IMR-90 (cell line): Measurements from ENCODE around the gene FRMD1. TPM values are rescaled to one million over a fixed set of nuclear protein-coding genes. Genes with fewer than 3 reads are reported as not detected.

ENCODE experiments used
- ATAC-seq: fragments of 200-7000 bp; cut with Tn5 transposase; 2 replicates; pipeline ENCODE4 v1.9.1; 2020; ENCODE audit warnings: low read depth, mild to moderate bottlenecking, moderate library complexity
- BruUV-seq: library from RNA; stranded (reverse); fragments of 400-500 nt; replicated peaks from 2 replicates; lab custom pipeline; 2021; lab: Mats Ljungman, UMichigan
- CTCF ChIA-PET: fragments of 300-600 bp; formaldehyde crosslinking; extraction: SDS; loops from one replicate; lab custom pipeline; 2021; ENCODE audit warnings: antibody characterized with exemption; lab: Yijun Ruan, JAX
- POLR2A ChIA-PET: fragments of 300-600 bp; sonication (Branson Sonifier 250); formaldehyde crosslinking; loops from one replicate; lab custom pipeline; 2022; ENCODE audit warnings: antibody characterized with exemption; ENCODE audit not compliant: unreplicated experiment; lab: Charles Lee
- DNase-seq: peaks from one replicate; pipeline ENCODE4 v3.0.0; 2013
- H2AFZ ChIP-seq: replicated peaks from 2 replicates; pipeline ENCODE3; 2013; ENCODE audit warnings: low read length, mild to moderate bottlenecking; ENCODE audit not compliant: poor library complexity
- H2AK5ac ChIP-seq: 2 replicates; pipeline ENCODE4 v1.6.1; 2013; ENCODE audit warnings: low read depth, low read length, inconsistent platforms
- H2AK9ac ChIP-seq: replicated peaks from 2 replicates; pipeline ENCODE3; 2013; ENCODE audit warnings: mild to moderate bottlenecking, low read depth, low read length, moderate library complexity; ENCODE audit not compliant: poor library complexity
- H2BK120ac ChIP-seq: 2 replicates; pipeline ENCODE4 v1.6.1; 2013; ENCODE audit warnings: low read depth, low read length, inconsistent platforms
- H2BK15ac ChIP-seq: 3 replicates; pipeline ENCODE4 v1.6.1; 2013; ENCODE audit warnings: low read depth, low read length, inconsistent platforms
- H2BK20ac ChIP-seq: 2 replicates; pipeline ENCODE4 v1.6.1; 2013; ENCODE audit warnings: low read depth, mild to moderate bottlenecking, inconsistent platforms, low read length, moderate library complexity
- H2BK5ac ChIP-seq: 2 replicates; pipeline ENCODE4 v1.6.1; 2013; ENCODE audit warnings: mild to moderate bottlenecking, low read depth, low read length, inconsistent platforms; ENCODE audit not compliant: poor library complexity, severe bottlenecking
- H3K14ac ChIP-seq: replicated peaks from 2 replicates; pipeline ENCODE4 v1.6.1; 2013; ENCODE audit warnings: low read depth, low read length, inconsistent platforms
- H3K18ac ChIP-seq: 2 replicates; pipeline ENCODE4 v1.6.1; 2013; ENCODE audit warnings: low read depth, low read length, control low read depth
- H3K23ac ChIP-seq: 2 replicates; pipeline ENCODE4 v1.6.1; 2013; ENCODE audit warnings: low read depth, low read length, inconsistent platforms
- H3K27ac ChIP-seq: 2 replicates; pipeline ENCODE4 v1.5.1; 2013; ENCODE audit warnings: mild to moderate bottlenecking, control low read depth, low read length; ENCODE audit not compliant: insufficient read depth
- H3K27me3 ChIP-seq: 2 replicates; pipeline ENCODE4 v1.6.1; 2013; ENCODE audit warnings: low read length; ENCODE audit not compliant: control insufficient read depth, insufficient read depth
- H3K36me3 ChIP-seq: 2 replicates; pipeline ENCODE4 v1.6.1; 2013; ENCODE audit warnings: low read length, mixed read lengths; ENCODE audit not compliant: control insufficient read depth, insufficient read depth
- H3K4ac ChIP-seq: 2 replicates; pipeline ENCODE4 v1.6.1; 2013; ENCODE audit warnings: low read depth, low read length, inconsistent platforms
- H3K4me1 ChIP-seq: 2 replicates; pipeline ENCODE4 v1.6.1; 2013; ENCODE audit warnings: low read length, mixed read lengths; ENCODE audit not compliant: control insufficient read depth, insufficient read depth
- H3K4me2 ChIP-seq: 2 replicates; pipeline ENCODE4 v1.6.1; 2013; ENCODE audit warnings: low read depth, mild to moderate bottlenecking, control low read depth, low read length, moderate library complexity
- H3K4me3 ChIP-seq: 2 replicates; pipeline ENCODE4 v1.5.1; 2013; ENCODE audit warnings: low read depth, mild to moderate bottlenecking, control low read depth, low read length, moderate library complexity; ENCODE audit not compliant: insufficient read depth
- H3K56ac ChIP-seq: 2 replicates; pipeline ENCODE4 v1.6.1; 2013; ENCODE audit warnings: low read length, inconsistent platforms; ENCODE audit not compliant: insufficient read depth; ENCODE audit errors: extremely low read depth
- H3K79me1 ChIP-seq, 2 experiments: 2 replicates each; pipeline ENCODE4 v1.6.1; 2013; ENCODE audit warnings: low read length in 2 of 2, inconsistent platforms in 1 of 2, low read depth in 1 of 2
- H3K9ac ChIP-seq: 2 replicates; pipeline ENCODE4 v1.6.1; 2013; ENCODE audit warnings: low read depth, low read length, control low read depth
- H3K9me1 ChIP-seq: 2 replicates; pipeline ENCODE4 v1.6.1; 2013; ENCODE audit warnings: low read length, inconsistent platforms; ENCODE audit not compliant: insufficient read depth
- H3K9me3 ChIP-seq: 2 replicates; pipeline ENCODE4 v1.6.1; 2013; ENCODE audit warnings: low read length; ENCODE audit not compliant: control insufficient read depth, insufficient read depth
- H4K20me1 ChIP-seq: 2 replicates; pipeline ENCODE4 v1.6.1; 2013; ENCODE audit warnings: low read length, inconsistent platforms; ENCODE audit not compliant: insufficient read depth
- H4K5ac ChIP-seq: 2 replicates; pipeline ENCODE4 v1.6.1; 2013; ENCODE audit warnings: mild to moderate bottlenecking, low read depth, low read length, control low read depth
- H4K8ac ChIP-seq, 2 experiments: 2 replicates each; pipeline ENCODE4 v1.6.1; 2013; ENCODE audit warnings: low read depth in 2 of 2, low read length in 2 of 2, control low read depth in 1 of 2, inconsistent platforms in 1 of 2
- H4K91ac ChIP-seq: 2 replicates; pipeline ENCODE4 v1.6.1; 2013; ENCODE audit warnings: low read depth, low read length, inconsistent platforms; ENCODE audit not compliant: insufficient read depth
- BHLHE40 ChIP-seq: fragments of 150-350 bp; IDR thresholded peaks from 2 replicates; pipeline ENCODE4 v1.6.1; 2016; ENCODE audit warnings: mild to moderate bottlenecking, low read depth, low read length
- CEBPB ChIP-seq: IDR thresholded peaks from 2 replicates; pipeline ENCODE4 v1.6.1; 2012; ENCODE audit warnings: low read depth, low read length, improper control_type of control experiment
- CHD1 ChIP-seq: IDR thresholded peaks from 2 replicates; pipeline ENCODE4 v1.6.1; 2012; ENCODE audit warnings: low read depth, low read length, improper control_type of control experiment
- ELK1 ChIP-seq: fragments of 150-350 bp; IDR thresholded peaks from 2 replicates; pipeline ENCODE4 v1.6.1; 2016; ENCODE audit warnings: low read depth, mild to moderate bottlenecking, low read length, moderate library complexity, borderline replicate concordance
- FOS ChIP-seq: fragments of 150-350 bp; IDR thresholded peaks from 2 replicates; pipeline ENCODE4 v1.6.1; 2016; ENCODE audit warnings: low read depth, low read length
- MAFK ChIP-seq: IDR thresholded peaks from 2 replicates; pipeline ENCODE4 v1.6.1; 2012; ENCODE audit warnings: low read depth, low read length, improper control_type of control experiment
- MAZ ChIP-seq: IDR thresholded peaks from 2 replicates; pipeline ENCODE4 v1.6.1; 2012; ENCODE audit warnings: low read depth, mild to moderate bottlenecking, low read length, improper control_type of control experiment, moderate library complexity, borderline replicate concordance
- MXI1 ChIP-seq: IDR thresholded peaks from 2 replicates; pipeline ENCODE4 v1.6.1; 2012; ENCODE audit warnings: low read depth, mild to moderate bottlenecking, low read length, moderate library complexity, borderline replicate concordance
- NFE2L2 ChIP-seq: fragments of 150-350 bp; IDR thresholded peaks from 2 replicates; pipeline ENCODE4 v1.6.1; 2016; ENCODE audit warnings: low read depth, mild to moderate bottlenecking, low read length
- POLR2A ChIP-seq: IDR thresholded peaks from 2 replicates; pipeline ENCODE4 v1.6.1; 2012; ENCODE audit warnings: mild to moderate bottlenecking, low read depth, low read length
- RAD21 ChIP-seq: IDR thresholded peaks from 2 replicates; pipeline ENCODE4 v1.6.1; 2012; ENCODE audit warnings: low read length, improper control_type of control experiment
- RCOR1 ChIP-seq: IDR thresholded peaks from 2 replicates; pipeline ENCODE4 v1.6.1; 2012; ENCODE audit warnings: mild to moderate bottlenecking, low read length, improper control_type of control experiment; ENCODE audit not compliant: insufficient replicate concordance
- RFX5 ChIP-seq: IDR thresholded peaks from 2 replicates; pipeline ENCODE4 v1.8.0; 2012; ENCODE audit warnings: low read depth, mild to moderate bottlenecking, low read length, moderate library complexity
- SMC3 ChIP-seq: fragments of 150-350 bp; IDR thresholded peaks from 2 replicates; pipeline ENCODE4 v1.6.1; 2016; ENCODE audit warnings: low read depth, mild to moderate bottlenecking, antibody characterized with exemption, low read length, moderate library complexity
- USF2 ChIP-seq: fragments of 150-350 bp; IDR thresholded peaks from 2 replicates; pipeline ENCODE4 v1.6.1; 2017; ENCODE audit warnings: mild to moderate bottlenecking, antibody characterized with exemption, low read length, low read depth
- WGBS, 2 experiments: methylation state at CpG; one replicate each; pipeline versions ENCODE4 v1.1.5 to v1.1.7; 2013; ENCODE audit warnings: missing lambda C conversion rate in 2 of 2; ENCODE audit not compliant: insufficient read length in 1 of 2; ENCODE audit errors: extremely low coverage in 2 of 2; 5-methylcytosine and 5-hydroxymethylcytosine counted together
- dilution Hi-C: fragments of 300-500 bp; cut with HindIII; formaldehyde crosslinking; loops from one replicate; pipeline ENCODE4 v1.14.3; 2018; ENCODE audit warnings: low sequenced_read_pairs; ENCODE audit not compliant: unreplicated experiment
- in situ Hi-C: fragments of 300-500 bp; cut with MboI; formaldehyde crosslinking; loops from 3 replicates; pipeline ENCODE4 v1.14.3; 2019; ENCODE audit warnings: low sequenced_read_pairs, inconsistent platforms, mixed read lengths
- intact Hi-C: fragments of 100-400 bp; cut with micrococcal nuclease; formaldehyde crosslinking; loops from 2 replicates; pipeline ENCODE4 v1.10.0; 2022
- polyA plus RNA-seq, 3 experiments: library from polyadenylated mRNA; depleted of rRNA; stranded (reverse); fragments of >200 nt; gene quantifications; 2 replicates each; pipeline ENCODE4 v1.2.3, GENCODE V29; 2012; ENCODE audit warnings: low replicate concordance in 1 of 3
- total RNA-seq: library from RNA; depleted of rRNA; stranded (reverse); fragments of >200 nt; gene quantifications from 2 replicates; pipeline ENCODE4 v1.2.3, GENCODE V29; 2012
- TF ChIP-seq, protein P1 (sequence below): conservative IDR thresholded peaks from 2 replicates; pipeline ENCODE4 v1.5.1; 2012; ENCODE audit warnings: mild to moderate bottlenecking, low read depth, low read length, improper control_type of control experiment

Gene FRMD1
- total and polyA plus RNA-seq, 2 of the 4 experiments (the other 2 are of a cell fraction): not detected

DNA sequence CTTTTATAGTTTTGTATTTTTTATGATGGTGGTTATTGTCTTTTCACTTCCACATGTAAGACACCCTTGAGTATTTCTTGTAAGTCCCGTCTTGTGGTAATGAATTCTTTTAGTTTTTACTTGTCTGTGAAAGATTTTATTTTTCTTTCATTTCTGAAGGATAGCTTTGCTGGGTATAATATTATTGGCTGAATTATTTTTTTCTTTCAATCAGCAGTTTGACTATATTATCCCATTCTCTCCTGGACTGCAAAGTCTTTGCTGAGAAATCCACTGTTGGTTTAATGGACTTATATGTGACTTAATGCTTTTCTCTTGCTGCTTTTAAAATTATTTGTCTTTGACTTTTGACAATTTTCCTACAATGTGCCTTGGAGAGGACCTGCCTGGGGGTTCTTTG is 67.7 kb downstream of the FRMD1 start:
- Histone ChIP-seq H2BK5ac (no peak overlapping the region), H3K9ac (no peak overlapping the region), H2BK20ac (no peak overlapping the region), H2BK120ac (no peak overlapping the region), H3K56ac (no peak overlapping the region), H3K4me3 (no peak overlapping the region), H3K23ac (no peak overlapping the region), H3K4ac (no peak overlapping the region), H4K8ac (no peak overlapping the region), H2BK15ac (no peak overlapping the region), H3K9me3 (peaks cover 23% of the 10 kb centered on the region), H3K14ac (no peak overlapping the region), H3K4me2 (no peak overlapping the region), H2AFZ (no peak overlapping the region), H3K9me1 (no peaks in the 10 kb centered on the region), H3K79me1 (no peaks in the 10 kb centered on the region), H4K91ac (no peak overlapping the region), H4K20me1 (no peaks in the 10 kb centered on the region), H2AK5ac (no peak overlapping the region), H3K36me3 (no peaks in the 10 kb centered on the region), H2AK9ac (no peak overlapping the region), H3K18ac (no peak overlapping the region), H4K5ac (no peak overlapping the region), H3K4me1 (no peaks in the 10 kb centered on the region), H3K27me3 (peaks cover 6% of the 10 kb centered on the region), H3K27ac (no peak overlapping the region)
- no peak for ATAC-seq
- intact Hi-C loops (no loop called here), in situ Hi-C loops (no loop called here), dilution Hi-C loops (no loop called here)
- BruUV-seq: no TSS peak
- TF ChIP-seq USF2 (no peak), MAZ (no peak), CHD1 (no peak), MXI1 (no peak), MAFK (no peak), NFE2L2 (no peak), RCOR1 (no peak), FOS (no peak), POLR2A (no peak), SMC3 (no peak), ELK1 (no peak), RFX5 (no peak), CEBPB (no peak), BHLHE40 (no peak), RAD21 (no peak)
- TF ChIP-seq, protein P1, sequence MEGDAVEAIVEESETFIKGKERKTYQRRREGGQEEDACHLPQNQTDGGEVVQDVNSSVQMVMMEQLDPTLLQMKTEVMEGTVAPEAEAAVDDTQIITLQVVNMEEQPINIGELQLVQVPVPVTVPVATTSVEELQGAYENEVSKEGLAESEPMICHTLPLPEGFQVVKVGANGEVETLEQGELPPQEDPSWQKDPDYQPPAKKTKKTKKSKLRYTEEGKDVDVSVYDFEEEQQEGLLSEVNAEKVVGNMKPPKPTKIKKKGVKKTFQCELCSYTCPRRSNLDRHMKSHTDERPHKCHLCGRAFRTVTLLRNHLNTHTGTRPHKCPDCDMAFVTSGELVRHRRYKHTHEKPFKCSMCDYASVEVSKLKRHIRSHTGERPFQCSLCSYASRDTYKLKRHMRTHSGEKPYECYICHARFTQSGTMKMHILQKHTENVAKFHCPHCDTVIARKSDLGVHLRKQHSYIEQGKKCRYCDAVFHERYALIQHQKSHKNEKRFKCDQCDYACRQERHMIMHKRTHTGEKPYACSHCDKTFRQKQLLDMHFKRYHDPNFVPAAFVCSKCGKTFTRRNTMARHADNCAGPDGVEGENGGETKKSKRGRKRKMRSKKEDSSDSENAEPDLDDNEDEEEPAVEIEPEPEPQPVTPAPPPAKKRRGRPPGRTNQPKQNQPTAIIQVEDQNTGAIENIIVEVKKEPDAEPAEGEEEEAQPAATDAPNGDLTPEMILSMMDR: no peak
- DNase-seq: no peak
- POLR2A ChIA-PET: no interaction called here
- no CpG with 5 or more reads among the region's 1 CpG for WGBS, 2 experiments
- CTCF ChIA-PET: no interaction called here
